DMS114 treated with DMSO at 0.1 percent for 48 hours (cell line): ENCODE data around the gene PAN3.

ENCODE experiments used
- DNase-seq: peaks from one replicate; lab custom pipeline; 2025; ENCODE audit not compliant: unreplicated experiment; lab: John Stamatoyannopoulos, UW

PAN3 gene

GRCh38 chr13:28329395-28330158 is 191.2 kb downstream of the PAN3 start:
- no peak for DNase-seq

GRCh38 chr13:28333204-28333881 is 195.0 kb downstream of the PAN3 start:
- DNase-seq = no peak

GRCh38 chr13:28336193-28336657 is 197.9 kb downstream of the PAN3 start:
- no peak for DNase-seq

- DNase-seq = no peak
Measured at GRCh38 chr13:28337166-28338005, 199.0 kb downstream of the PAN3 start.

- DNase-seq = no peak
Measured at GRCh38 chr13:28338006-28338574, 199.7 kb downstream of the PAN3 start.

GRCh38 chr13:28338742-28339141 is 200.4 kb downstream of the PAN3 start:
- no peak for DNase-seq

- no peak for DNase-seq
Measured at GRCh38 chr13:28339419-28339818, 201.1 kb downstream of the PAN3 start.

GRCh38 chr13:28340272-28340793 is 202.0 kb downstream of the PAN3 start:
- DNase-seq = no peak

- no peak for DNase-seq
Measured at GRCh38 chr13:28342251-28342650, 203.9 kb downstream of the PAN3 start.

GRCh38 chr13:28344163-28344562 is 205.8 kb downstream of the PAN3 start:
- DNase-seq = no peak
